ENCODE measurements around the gene PPP3R1.

The PPP3R1 gene

GRCh38 chr2:68236876-68237275 lies 15.5 kb downstream of the PPP3R1 start:
- TF ChIP-seq ZSCAN5A (tag by site-specific recombination; IDR thresholded peaks at IDR 0.05), result no peak
- no peak for TF ChIP-seq ZBTB10 (tag by site-specific recombination; IDR thresholded peaks at IDR 0.05)
- TF ChIP-seq ZNF521 (tag by site-specific recombination; IDR thresholded peaks at IDR 0.05), result no peak
- TF ChIP-seq ZNF555 (tag by site-specific recombination; conservative IDR thresholded peaks at IDR 0.05), result no peak
- no peak for TF ChIP-seq ZBTB44 (tag by site-specific recombination; IDR thresholded peaks at IDR 0.05)
- no peak for TF ChIP-seq ZNF658 (tag by site-specific recombination; IDR thresholded peaks at IDR 0.05)
- no peak for TF ChIP-seq ZSCAN4 (tag by site-specific recombination; IDR thresholded peaks at IDR 0.05)
- no peak for TF ChIP-seq ZNF394 (tag by site-specific recombination; IDR thresholded peaks at IDR 0.05; ENCODE audit: borderline replicate concordance)
- no peak for TF ChIP-seq PATZ1 (tag by site-specific recombination; IDR thresholded peaks at IDR 0.05)
- no peak for TF ChIP-seq ZNF558 (tag by site-specific recombination; IDR thresholded peaks at IDR 0.05)
- TF ChIP-seq ZNF239 (tag by site-specific recombination; IDR thresholded peaks at IDR 0.05), result no peak
- no peak for TF ChIP-seq ZBTB8A (tag by site-specific recombination; IDR thresholded peaks at IDR 0.05)
- no peak for TF ChIP-seq ZNF423 (tag by site-specific recombination; IDR thresholded peaks at IDR 0.05)
- no peak for TF ChIP-seq KLF10 (tag by site-specific recombination; IDR thresholded peaks at IDR 0.05)
- TF ChIP-seq ELK4 (IDR thresholded peaks at IDR 0.05; ENCODE audit: borderline replicate concordance, low read depth, low read length), result no peak
- no peak for TF ChIP-seq PBX3 (CRISPR knock-in tag; IDR thresholded peaks at IDR 0.05)
- H3K27ac ChIP-seq (ENCODE audit: extremely low read depth, low read depth, low read length), result no peak overlapping the region
- ChIA-PET POLR2A (no interaction called here), CTCF (interaction anchor here (1.2 kb wide), 1 partner anchor 56 kb away, joined by 8 read pairs; no protein-coding TSS in a partner anchor)
- H3K9me3 ChIP-seq (ENCODE audit: control insufficient read depth, insufficient read depth, low read depth, low read length), result no peaks in the 10 kb centered on the region
- H3K4me1 ChIP-seq (ENCODE audit: control insufficient read depth, insufficient read depth, low read length), result peaks cover 41% of the 10 kb centered on the region
- no peak overlapping the region for H3K4me3 ChIP-seq (ENCODE audit: low read depth, low read length)
- no peaks in the 10 kb centered on the region; a peak in 1 of 3 replicates for H3K36me3 ChIP-seq (ENCODE audit: control insufficient read depth in 2 of 2, insufficient read depth in 1 of 2, low read length in 2 of 2)
